DND-41 (cell line): ENCODE data around the gene GPC6.

Experiments
- CTCF ChIP-seq: IDR thresholded peaks from 2 replicates; pipeline ENCODE4 v1.5.1; 2012; ENCODE audit warnings: borderline replicate concordance, low read length, moderate library complexity, mild to moderate bottlenecking; ENCODE audit not compliant: poor library complexity, severe bottlenecking; ENCODE audit errors: extremely low read depth
- EZH2 ChIP-seq: IDR thresholded peaks from 3 replicates; pipeline ENCODE4 v1.6.1; 2012; ENCODE audit warnings: borderline replicate concordance, low read depth, mild to moderate bottlenecking, moderate library complexity, low read length, inconsistent platforms; ENCODE audit not compliant: severe bottlenecking

GRCh38 chr13:93226065-93226622 is 463 bp upstream of the GPC6 start:
- TF ChIP-seq CTCF (no peak), EZH2 (no peak)
